ENCODE results near the gene CHST4. TPM values are rescaled to one million over a fixed set of nuclear protein-coding genes. Genes with fewer than 3 reads are reported as not detected.

Gene CHST4
- total RNA-seq, 3 donors from 2014 or later, result 0.59 to 1.3 (median 0.66) TPM

Other genes with a start within 250 kb of the CHST4 start
- 10 to 100 TPM; 18.1 to 39.7 (median 29.5) TPM for gene CMTR2, start 237.0 kb upstream of the CHST4 start, total RNA-seq
- gene CALB2, start 167.7 kb upstream of the CHST4 start, total RNA-seq, result 100 to 1,000 TPM in 1 of 3 donors, 10 to 100 TPM in 1, 1 to 10 TPM in 1; 7.5 to 169 (median 22.2) TPM
- gene TLE7, start 84.4 kb upstream of the CHST4 start, total RNA-seq, result not detected
- 10 to 100 TPM in 2 of 3 donors, 1 to 10 TPM in 1; 9.8 to 16.8 (median 11.8) TPM for gene ZNF23, start 64.2 kb upstream of the CHST4 start, total RNA-seq
- gene ZNF19, start 37.1 kb upstream of the CHST4 start, total RNA-seq, result 10 to 100 TPM; 16.7 to 20.2 (median 19.5) TPM
- 100 to 1,000 TPM in 2 of 3 donors, 1 to 10 TPM in 1; 5.1 to 566 (median 212) TPM for gene TAT, start 50.7 kb downstream of the CHST4 start, total RNA-seq
- gene MARVELD3, start 99.8 kb downstream of the CHST4 start, total RNA-seq, result 10 to 100 TPM in 2 of 3 donors, not detected in 1; 11.8 to 21.5 TPM
- gene PHLPP2, start 198.3 kb downstream of the CHST4 start, total RNA-seq, result 10 to 100 TPM; 12.5 to 16.1 (median 15.5) TPM

Measured in breast epithelium (tissue), 3 donors.